ENCODE results near the gene TRIM2.

- TF ChIP-seq CTCF (IDR thresholded peaks at IDR 0.05) (no peak), POLR2A (IDR thresholded peaks at IDR 0.05) (no peak)
These were observed 72.7 kb downstream of the TRIM2 start for GRCh38 chr4:153276971-153277370.

Measured in vagina (tissue), 2 donors.